Bronchial epithelial cell (primary cell): ENCODE data around the gene PPP1R12B. TPM values are rescaled to one million over a fixed set of nuclear protein-coding genes. Genes with fewer than 3 reads are reported as not detected.
A peak's percentile ranks its signal among the peaks of the same experiment; 100 is the strongest.
"Not testable (repeated sequence)": the region's sequence is repeated elsewhere in the genome, so short reads cannot be mapped to it uniquely, and the experiment has no call there.

Source experiments
- DNase-seq: peaks from one replicate; pipeline ENCODE4 v3.0.0-alpha.2; 2010; ENCODE audit warnings: low read depth
- FAIRE-seq: peaks from 2 replicates; lab custom pipeline; 2011; peaks lifted over from hg19 to GRCh38; lab: Jason Lieb, UNC
- H3K27me3 ChIP-seq: 2 replicates; pipeline ENCODE4 v1.5.1; 2011; ENCODE audit warnings: low read length; ENCODE audit not compliant: control insufficient read depth, insufficient read depth
- H3K36me3 ChIP-seq: 2 replicates; pipeline ENCODE4 v1.5.1; 2011; ENCODE audit warnings: low read length; ENCODE audit not compliant: control insufficient read depth, insufficient read depth
- H3K4me3 ChIP-seq: 2 replicates; pipeline ENCODE4 v1.5.1; 2011; ENCODE audit warnings: mild to moderate bottlenecking, low read depth, low read length, control low read depth
- total RNA-seq: library from RNA; depleted of rRNA; stranded (reverse); fragments of >200 nt; gene quantifications from 2 replicates; pipeline ENCODE4 v1.2.1, GENCODE V29; 2014
- TF ChIP-seq, protein P1 (sequence below): IDR thresholded peaks from 2 replicates; pipeline ENCODE4 v1.5.1; 2011; ENCODE audit warnings: mild to moderate bottlenecking, moderate library complexity, low read length, control low read depth, inconsistent platforms; ENCODE audit not compliant: insufficient read depth, severe bottlenecking

PPP1R12B gene
- total RNA-seq, 1 donor from 2014 or later = 8.7 TPM

DNA sequence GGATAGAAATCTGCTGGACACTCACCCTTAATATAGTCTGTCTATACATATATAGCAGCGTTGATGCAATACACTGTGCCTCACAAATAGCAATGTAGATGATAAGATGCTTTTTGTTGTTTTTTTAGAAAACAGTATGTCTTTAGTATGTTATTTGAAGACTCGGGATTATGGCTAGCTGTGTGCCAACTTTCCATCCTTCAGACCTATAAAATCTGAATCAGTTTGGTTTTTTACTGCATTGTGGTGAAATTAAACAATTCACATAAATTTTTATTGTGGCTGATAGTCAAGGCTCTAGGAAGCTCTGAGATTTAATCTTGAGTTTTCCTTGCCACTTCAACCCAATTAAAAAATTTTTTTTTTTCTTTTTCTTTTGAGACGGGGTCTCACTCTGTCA, 170.4 kb downstream of the PPP1R12B start:
- not testable (repeated sequence) for H3K36me3 ChIP-seq, H3K4me3 ChIP-seq, H3K27me3 ChIP-seq, DNase-seq, FAIRE-seq

DNA sequence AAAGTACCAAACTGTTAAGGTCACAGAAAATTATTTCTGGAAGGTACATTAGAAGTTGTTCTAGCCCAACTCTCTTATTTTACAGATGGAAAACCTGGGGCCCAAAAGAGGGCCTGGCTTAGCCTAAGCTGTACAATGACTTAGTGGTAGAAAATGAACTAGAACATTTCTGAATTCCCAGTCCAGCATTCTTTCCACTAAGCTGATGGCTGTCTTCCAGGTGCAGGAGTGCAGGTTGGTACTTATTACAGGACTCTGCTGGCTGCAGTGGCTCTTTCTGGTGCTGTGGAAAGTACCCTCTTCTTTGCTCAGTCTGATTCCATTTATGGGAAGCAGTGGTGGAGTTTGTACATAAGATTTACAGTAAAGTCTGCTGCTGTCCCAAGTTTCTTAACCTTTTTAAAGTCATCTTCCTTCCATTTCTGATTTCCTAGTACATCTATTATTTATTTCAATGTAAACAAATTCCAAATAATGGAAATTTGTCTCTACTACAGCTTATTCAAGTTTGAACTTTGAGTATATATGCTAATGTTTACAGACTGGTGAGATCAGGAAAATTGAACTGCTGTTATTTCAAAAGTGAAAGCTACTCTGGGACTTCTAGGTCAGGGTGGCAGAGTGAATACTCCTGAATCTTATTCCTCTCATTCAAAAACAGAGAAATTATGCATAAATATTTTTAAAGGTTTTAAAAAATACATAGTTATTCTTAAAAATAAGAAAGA, 171.8 kb downstream of the PPP1R12B start:
- DNase-seq, H3K4me3 ChIP-seq, H3K27me3 ChIP-seq, FAIRE-seq, H3K36me3 ChIP-seq: not testable (repeated sequence)

DNA sequence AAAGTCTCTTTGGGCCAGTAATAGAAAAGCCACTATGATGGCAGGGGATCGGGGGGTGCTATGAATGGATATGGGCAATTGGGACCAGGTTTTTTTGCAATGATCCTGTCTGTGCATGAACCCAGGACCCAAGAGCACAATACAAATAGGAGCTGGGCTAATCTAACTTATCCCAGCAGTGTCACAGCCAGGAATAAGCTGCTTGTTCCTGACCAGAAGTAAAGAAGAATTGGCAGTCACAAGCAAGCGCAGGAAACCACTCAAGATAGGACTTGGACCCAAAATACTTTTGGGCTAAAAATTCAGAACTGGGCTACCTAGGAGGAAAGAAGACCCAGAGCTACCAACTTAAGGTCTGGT, 172.3 kb downstream of the PPP1R12B start:
- DNase-seq, H3K4me3 ChIP-seq, H3K36me3 ChIP-seq, H3K27me3 ChIP-seq, FAIRE-seq: not testable (repeated sequence)

DNA sequence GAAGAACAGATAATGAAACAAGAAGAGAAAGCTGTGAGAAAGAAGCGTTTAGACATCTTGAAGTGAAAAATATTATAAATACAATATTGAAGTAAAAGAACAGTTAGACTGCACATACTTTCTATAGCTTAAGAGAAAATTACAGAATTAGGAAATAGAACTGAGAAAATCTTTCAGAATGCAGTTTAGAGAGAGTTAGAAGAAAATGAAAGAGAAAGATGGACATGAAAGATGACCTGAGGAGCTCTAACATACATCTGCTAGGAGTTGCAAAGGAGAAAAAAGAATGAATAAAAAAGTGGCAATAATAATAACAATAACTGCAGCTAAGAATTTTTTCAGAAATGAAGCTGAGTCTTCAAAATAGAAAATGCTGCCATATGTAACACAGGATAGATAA, 173.0 kb downstream of the PPP1R12B start:
- H3K27me3 ChIP-seq, H3K4me3 ChIP-seq, FAIRE-seq, H3K36me3 ChIP-seq, DNase-seq: not testable (repeated sequence)

DNA sequence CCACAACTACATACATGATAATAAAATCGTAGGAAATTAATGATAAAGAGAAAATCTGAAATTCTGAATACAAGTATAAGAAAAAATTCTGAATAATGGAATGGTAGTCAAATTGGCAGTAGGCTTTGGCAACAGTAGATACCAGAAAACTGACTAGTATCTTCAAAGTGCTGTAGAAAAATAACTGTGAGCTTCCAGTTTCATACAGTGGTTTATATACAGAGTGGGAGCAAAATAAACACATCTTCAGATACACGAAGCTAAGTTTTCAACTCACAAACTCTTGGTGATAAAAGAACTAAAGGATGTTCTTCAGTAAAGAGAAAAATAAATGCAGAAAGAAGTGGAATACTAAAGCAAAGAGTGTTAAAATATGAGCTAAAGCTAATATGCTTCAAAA, 173.4 kb downstream of the PPP1R12B start:
- no peaks in the 10 kb centered on the region for H3K27me3 ChIP-seq
- H3K4me3 ChIP-seq = no peak overlapping the region
- no peaks in the 10 kb centered on the region for H3K36me3 ChIP-seq
- TF ChIP-seq, protein P1, sequence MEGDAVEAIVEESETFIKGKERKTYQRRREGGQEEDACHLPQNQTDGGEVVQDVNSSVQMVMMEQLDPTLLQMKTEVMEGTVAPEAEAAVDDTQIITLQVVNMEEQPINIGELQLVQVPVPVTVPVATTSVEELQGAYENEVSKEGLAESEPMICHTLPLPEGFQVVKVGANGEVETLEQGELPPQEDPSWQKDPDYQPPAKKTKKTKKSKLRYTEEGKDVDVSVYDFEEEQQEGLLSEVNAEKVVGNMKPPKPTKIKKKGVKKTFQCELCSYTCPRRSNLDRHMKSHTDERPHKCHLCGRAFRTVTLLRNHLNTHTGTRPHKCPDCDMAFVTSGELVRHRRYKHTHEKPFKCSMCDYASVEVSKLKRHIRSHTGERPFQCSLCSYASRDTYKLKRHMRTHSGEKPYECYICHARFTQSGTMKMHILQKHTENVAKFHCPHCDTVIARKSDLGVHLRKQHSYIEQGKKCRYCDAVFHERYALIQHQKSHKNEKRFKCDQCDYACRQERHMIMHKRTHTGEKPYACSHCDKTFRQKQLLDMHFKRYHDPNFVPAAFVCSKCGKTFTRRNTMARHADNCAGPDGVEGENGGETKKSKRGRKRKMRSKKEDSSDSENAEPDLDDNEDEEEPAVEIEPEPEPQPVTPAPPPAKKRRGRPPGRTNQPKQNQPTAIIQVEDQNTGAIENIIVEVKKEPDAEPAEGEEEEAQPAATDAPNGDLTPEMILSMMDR = no peak
- DNase-seq (no peak), FAIRE-seq (no peak)

DNA sequence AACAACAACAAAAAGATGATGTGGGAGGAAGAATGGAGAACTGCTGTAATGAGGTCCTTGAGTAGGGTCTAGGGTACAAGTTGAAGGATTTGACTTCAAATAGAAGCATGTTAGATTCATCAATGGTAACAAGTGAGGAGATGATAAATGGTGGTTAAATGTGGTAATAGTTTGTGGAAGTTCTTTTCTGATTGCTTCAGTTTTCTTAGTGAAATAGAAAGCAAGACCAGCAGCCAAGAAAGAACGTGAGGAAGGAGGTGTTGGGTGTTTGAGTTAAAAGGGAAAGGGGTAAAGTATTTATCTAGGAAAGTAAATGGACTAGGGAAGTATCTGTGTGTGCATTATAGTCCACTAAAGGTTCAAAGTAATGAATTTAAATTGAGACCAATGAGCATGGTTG, 177.6 kb downstream of the PPP1R12B start:
- not testable (repeated sequence) for H3K36me3 ChIP-seq, H3K27me3 ChIP-seq, FAIRE-seq, H3K4me3 ChIP-seq, DNase-seq

DNA sequence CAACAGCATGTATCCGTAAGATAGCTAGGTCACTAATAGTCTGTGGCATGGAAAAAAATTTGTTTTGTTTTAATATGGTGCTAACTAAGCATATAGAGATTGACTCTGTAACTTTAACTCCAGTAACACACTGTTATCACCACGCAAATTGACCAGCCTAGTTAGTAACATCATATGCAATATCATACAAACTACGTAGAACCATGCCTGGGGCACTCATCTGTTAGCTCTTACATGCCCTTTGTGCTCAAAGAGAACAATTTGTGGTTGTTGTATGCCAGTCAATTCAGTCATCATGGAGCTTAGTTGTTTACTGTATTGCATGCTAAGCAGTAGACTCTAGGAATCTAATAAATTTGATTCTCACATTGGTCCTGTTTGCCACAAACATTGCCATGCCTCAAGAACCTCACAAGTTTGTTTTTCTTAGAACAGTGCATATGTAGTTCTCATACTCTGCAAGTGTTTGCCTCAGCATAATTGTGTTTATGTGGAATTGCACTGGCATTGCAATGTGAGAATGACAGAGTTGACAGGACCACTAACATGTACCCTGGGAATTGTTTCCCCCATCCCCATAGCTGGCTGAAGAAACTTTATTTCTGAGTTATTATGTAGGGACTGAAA, 179.7 kb downstream of the PPP1R12B start:
- not testable (repeated sequence) for H3K36me3 ChIP-seq, H3K27me3 ChIP-seq, FAIRE-seq, H3K4me3 ChIP-seq
- peak; percentile 29 for DNase-seq

DNA sequence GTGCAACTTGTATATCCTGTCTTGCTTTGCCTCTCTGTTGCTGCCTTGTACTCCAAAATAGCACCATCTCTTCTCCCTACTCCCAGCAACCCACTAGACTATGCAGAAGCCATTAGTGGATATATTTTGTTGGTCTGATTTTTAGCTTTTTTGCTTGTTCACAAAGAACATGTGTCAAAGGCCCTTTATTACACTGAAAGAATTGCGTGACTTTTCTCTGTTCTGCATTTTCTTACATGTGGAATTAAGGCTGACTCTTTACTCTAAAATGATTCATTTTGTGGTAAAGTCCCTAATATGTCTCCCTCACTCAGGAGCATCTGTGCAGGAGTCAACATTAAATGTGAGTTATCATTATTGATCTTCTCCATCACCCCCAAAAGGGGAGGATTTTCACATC, 182.2 kb downstream of the PPP1R12B start:
- H3K27me3 ChIP-seq, H3K36me3 ChIP-seq, FAIRE-seq, DNase-seq, H3K4me3 ChIP-seq: not testable (repeated sequence)

DNA sequence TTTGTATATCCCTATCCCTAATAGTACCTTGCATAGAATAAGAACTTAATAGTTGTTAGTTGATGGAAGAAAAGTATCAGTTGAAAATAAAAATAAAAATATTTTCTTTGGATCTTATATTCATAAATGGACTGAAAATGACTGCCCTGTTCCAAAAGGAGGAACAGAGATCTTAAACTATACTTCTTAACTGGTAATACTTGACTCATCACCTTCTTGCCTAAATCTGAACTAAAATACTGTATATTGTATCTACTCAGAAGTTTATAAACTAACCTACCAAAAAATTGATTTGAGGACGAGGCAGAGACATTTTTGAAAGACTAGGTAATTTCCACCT, 182.9 kb downstream of the PPP1R12B start:
- no peaks in the 10 kb centered on the region for H3K36me3 ChIP-seq
- DNase-seq (no peak), FAIRE-seq (no peak)
- TF ChIP-seq, protein P1 = no peak
- H3K4me3 ChIP-seq = no peak overlapping the region
- no peaks in the 10 kb centered on the region for H3K27me3 ChIP-seq

DNA sequence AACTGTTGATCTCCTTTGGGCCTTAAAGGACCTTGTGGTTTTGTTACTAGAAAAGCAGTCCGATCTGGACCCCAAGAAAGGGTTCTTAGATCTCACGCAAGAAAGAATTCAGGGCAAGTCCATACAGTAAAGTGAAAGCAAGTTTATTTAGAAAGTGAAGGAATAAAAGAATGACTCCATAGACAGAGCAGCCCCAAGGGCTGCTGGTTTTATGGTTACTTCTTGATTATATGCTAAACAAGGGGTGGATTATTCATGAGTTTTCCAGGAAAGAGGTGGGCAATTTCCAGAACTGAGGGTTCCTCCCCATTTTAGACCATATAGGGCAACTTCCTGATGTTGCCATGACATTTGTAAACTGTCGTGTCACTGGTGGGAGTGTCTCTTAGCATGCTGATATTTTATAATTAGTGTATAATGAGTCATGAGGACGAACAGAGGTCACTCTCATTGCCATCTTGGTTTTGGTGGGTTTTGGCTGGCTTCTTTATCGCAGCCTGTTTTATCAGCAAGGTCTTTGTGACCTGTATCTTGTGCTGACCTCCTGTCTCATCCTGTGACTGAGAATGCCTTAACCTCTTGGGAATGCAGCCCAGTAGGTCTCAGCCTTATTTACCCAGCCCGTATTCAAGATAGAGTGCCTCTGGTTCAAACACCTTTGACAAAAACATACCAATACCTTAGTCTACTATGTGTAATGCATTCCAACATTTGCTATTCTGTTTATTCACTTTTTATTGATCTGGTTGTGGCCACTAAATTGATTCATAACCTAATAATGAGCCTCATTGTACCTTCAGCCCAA, 183.5 kb downstream of the PPP1R12B start:
- H3K36me3 ChIP-seq, H3K27me3 ChIP-seq, FAIRE-seq, H3K4me3 ChIP-seq: not testable (repeated sequence)
- DNase-seq = peak; percentile 59

DNA sequence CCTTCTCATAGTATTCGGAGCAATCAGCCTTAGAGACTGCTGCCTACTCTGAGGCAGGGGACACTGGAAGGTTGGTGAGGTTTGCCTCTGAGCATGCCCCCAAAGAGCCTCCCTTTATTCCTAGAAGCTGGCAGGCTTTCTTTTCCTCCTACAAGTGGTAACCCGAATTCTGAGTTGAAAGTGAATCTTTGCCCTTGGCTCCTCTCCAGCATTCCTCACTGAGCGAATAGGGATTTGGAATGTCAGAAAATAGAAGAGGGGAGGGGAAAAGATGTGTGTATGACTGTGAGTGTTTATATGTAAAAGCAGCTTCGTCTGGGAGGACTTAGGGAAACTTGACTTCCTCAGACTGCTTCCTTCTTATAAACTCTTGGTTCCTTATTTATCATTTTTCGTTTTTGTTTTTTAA, 190.7 kb downstream of the PPP1R12B start:
- FAIRE-seq, H3K36me3 ChIP-seq, H3K27me3 ChIP-seq: not testable (repeated sequence)
- H3K4me3 ChIP-seq = peak overlapping the region; percentile 23
- DNase-seq = peak; percentile 86

DNA sequence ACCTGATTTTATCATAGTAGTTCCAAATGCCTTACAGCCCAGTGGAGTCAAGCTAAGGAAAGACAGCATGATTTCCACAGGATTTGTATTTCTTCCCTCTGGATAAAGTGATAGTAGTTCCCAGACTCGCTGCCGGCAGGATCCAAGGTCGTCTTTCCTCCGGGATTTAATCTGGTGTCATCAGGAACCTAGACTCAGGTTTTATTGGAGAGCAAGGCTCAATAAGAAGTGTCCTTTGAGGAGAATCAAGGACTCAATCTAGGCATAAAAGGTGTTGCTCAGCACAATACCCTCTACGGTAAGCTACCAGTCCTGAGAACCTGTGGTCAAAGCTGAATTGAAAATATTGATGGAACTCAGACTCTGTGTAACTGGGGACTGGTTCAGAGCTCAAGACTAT, 191.1 kb downstream of the PPP1R12B start:
- H3K36me3 ChIP-seq, H3K27me3 ChIP-seq, DNase-seq, FAIRE-seq: not testable (repeated sequence)
- H3K4me3 ChIP-seq = peak overlapping the region; percentile 23
